ENCODE data around the gene HACL1. TPM values are rescaled to one million over a fixed set of nuclear protein-coding genes. Genes with fewer than 3 reads are reported as not detected.

The HACL1 gene
- total RNA-seq, 1 experiment from 2014 or later = 18.6 TPM

- Histone ChIP-seq H3K4me1 (ENCODE audit: insufficient read depth, low read length, poor library complexity, severe bottlenecking) (no peaks in the 10 kb centered on the region), H3K36me3 (ENCODE audit: insufficient read depth, low read length, poor library complexity, severe bottlenecking) (no peaks in the 10 kb centered on the region), H3K9me3 (ENCODE audit: low read depth, low read length, poor library complexity, severe bottlenecking) (no peaks in the 10 kb centered on the region), H3K27me3 (replicated peaks; ENCODE audit: insufficient read depth, low read depth, low read length, poor library complexity) (no peaks in the 10 kb centered on the region), H3K27ac (ENCODE audit: low read depth, low read length, poor library complexity, severe bottlenecking) (no peak overlapping the region), H3K4me3 (ENCODE audit: low read depth, low read length, poor library complexity, severe bottlenecking) (no peak overlapping the region)
- DNase-seq (ENCODE audit: low spot score) = no peak
- TF ChIP-seq EZH2 (IDR thresholded peaks at IDR 0.05; ENCODE audit: borderline replicate concordance, low read depth, low read length, poor library complexity, severe bottlenecking) = no peak
- TF ChIP-seq, protein P1, sequence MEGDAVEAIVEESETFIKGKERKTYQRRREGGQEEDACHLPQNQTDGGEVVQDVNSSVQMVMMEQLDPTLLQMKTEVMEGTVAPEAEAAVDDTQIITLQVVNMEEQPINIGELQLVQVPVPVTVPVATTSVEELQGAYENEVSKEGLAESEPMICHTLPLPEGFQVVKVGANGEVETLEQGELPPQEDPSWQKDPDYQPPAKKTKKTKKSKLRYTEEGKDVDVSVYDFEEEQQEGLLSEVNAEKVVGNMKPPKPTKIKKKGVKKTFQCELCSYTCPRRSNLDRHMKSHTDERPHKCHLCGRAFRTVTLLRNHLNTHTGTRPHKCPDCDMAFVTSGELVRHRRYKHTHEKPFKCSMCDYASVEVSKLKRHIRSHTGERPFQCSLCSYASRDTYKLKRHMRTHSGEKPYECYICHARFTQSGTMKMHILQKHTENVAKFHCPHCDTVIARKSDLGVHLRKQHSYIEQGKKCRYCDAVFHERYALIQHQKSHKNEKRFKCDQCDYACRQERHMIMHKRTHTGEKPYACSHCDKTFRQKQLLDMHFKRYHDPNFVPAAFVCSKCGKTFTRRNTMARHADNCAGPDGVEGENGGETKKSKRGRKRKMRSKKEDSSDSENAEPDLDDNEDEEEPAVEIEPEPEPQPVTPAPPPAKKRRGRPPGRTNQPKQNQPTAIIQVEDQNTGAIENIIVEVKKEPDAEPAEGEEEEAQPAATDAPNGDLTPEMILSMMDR (conservative IDR thresholded peaks at IDR 0.05; ENCODE audit: low read depth, low read length) = no peak
- ChIA-PET POLR2A (ENCODE audit: low non-redundant PET) (no interaction called here), CTCF (no interaction called here)
- BruUV-seq (replicated peaks) = no TSS peak
- intact Hi-C loops (cut with micrococcal nuclease; ENCODE audit: unreplicated experiment) = no loop called here
Observed at GRCh38 chr3:15578289-15578867, 23.0 kb downstream of the HACL1 start.

DNA sequence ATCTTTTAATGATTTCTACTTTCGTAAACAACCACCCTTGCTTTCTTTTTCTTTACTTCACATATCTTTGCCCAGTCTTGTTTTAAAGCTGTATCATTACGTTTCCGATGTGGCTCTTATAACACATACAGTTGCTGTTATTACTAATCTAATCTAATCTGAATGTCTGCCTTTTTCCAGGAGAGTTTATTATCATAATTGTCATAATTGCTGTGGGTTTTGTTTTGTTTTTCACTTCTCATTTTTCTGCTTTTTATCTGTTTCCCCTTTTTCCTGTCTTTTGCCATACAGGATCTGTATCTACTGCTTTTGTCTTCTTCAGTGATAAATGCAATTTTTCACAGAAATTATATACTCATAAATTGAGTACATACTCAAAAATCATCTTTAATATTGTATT, 24.9 kb downstream of the HACL1 start:
- no peak for DNase-seq (ENCODE audit: low spot score)
- CTCF ChIA-PET = no interaction called here
- Histone ChIP-seq H3K27me3 (replicated peaks; ENCODE audit: insufficient read depth, low read depth, low read length, poor library complexity) (no peaks in the 10 kb centered on the region), H3K27ac (ENCODE audit: low read depth, low read length, poor library complexity, severe bottlenecking) (no peak overlapping the region), H3K4me1 (ENCODE audit: insufficient read depth, low read length, poor library complexity, severe bottlenecking) (no peaks in the 10 kb centered on the region), H3K4me3 (ENCODE audit: low read depth, low read length, poor library complexity, severe bottlenecking) (no peak overlapping the region), H3K36me3 (ENCODE audit: insufficient read depth, low read length, poor library complexity, severe bottlenecking) (no peaks in the 10 kb centered on the region), H3K9me3 (ENCODE audit: low read depth, low read length, poor library complexity, severe bottlenecking) (no peaks in the 10 kb centered on the region)
- no peak for TF ChIP-seq EZH2 (IDR thresholded peaks at IDR 0.05; ENCODE audit: borderline replicate concordance, low read depth, low read length, poor library complexity, severe bottlenecking)
- TF ChIP-seq, protein P1 (conservative IDR thresholded peaks at IDR 0.05; ENCODE audit: low read depth, low read length) = no peak
- POLR2A ChIA-PET (ENCODE audit: low non-redundant PET) = no interaction called here
- no TSS peak for BruUV-seq (replicated peaks)
- intact Hi-C loops (cut with micrococcal nuclease; ENCODE audit: unreplicated experiment) = no loop called here

GRCh38 chr3:15575446-15575845, 25.9 kb downstream of the HACL1 start:
- no TSS peak for BruUV-seq (replicated peaks)
- no peak overlapping the region for H3K27ac ChIP-seq (ENCODE audit: low read depth, low read length, poor library complexity, severe bottlenecking)
- CTCF ChIA-PET = no interaction called here

More at GRCh38 chr3:15575446-15575845, 25.9 kb downstream of the HACL1 start:
- no peak for DNase-seq (ENCODE audit: low spot score)
- H3K4me1 ChIP-seq (ENCODE audit: insufficient read depth, low read length, poor library complexity, severe bottlenecking) = no peaks in the 10 kb centered on the region
- TF ChIP-seq, protein P1 (conservative IDR thresholded peaks at IDR 0.05; ENCODE audit: low read depth, low read length) = no peak
- no peak for TF ChIP-seq EZH2 (IDR thresholded peaks at IDR 0.05; ENCODE audit: borderline replicate concordance, low read depth, low read length, poor library complexity, severe bottlenecking)
- no peaks in the 10 kb centered on the region for H3K27me3 ChIP-seq (replicated peaks; ENCODE audit: insufficient read depth, low read depth, low read length, poor library complexity)
- POLR2A ChIA-PET (ENCODE audit: low non-redundant PET) = no interaction called here
- no peaks in the 10 kb centered on the region for H3K36me3 ChIP-seq (ENCODE audit: insufficient read depth, low read length, poor library complexity, severe bottlenecking)
- no peak overlapping the region for H3K4me3 ChIP-seq (ENCODE audit: low read depth, low read length, poor library complexity, severe bottlenecking)
- no peaks in the 10 kb centered on the region for H3K9me3 ChIP-seq (ENCODE audit: low read depth, low read length, poor library complexity, severe bottlenecking)
- intact Hi-C loops (cut with micrococcal nuclease; ENCODE audit: unreplicated experiment) = no loop called here
